Endodermal cell (in vitro differentiated cells): ENCODE measurements around the gene GABRQ. TPM values are rescaled to one million over a fixed set of nuclear protein-coding genes. Genes with fewer than 3 reads are reported as not detected.
"Not testable (repeated sequence)": the region's sequence is repeated elsewhere in the genome, so short reads cannot be mapped to it uniquely, and the experiment has no call there.

ENCODE experiments used
- DNase-seq: peaks from one replicate; pipeline ENCODE4 v3.0.0-alpha.2; 2017
- H3K27ac ChIP-seq: 2 replicates; pipeline ENCODE4 v1.5.1; 2013; ENCODE audit warnings: mild to moderate bottlenecking, low read depth, low read length, moderate library complexity
- H3K27me3 ChIP-seq: 2 replicates; pipeline ENCODE4 v1.6.1; 2013; ENCODE audit warnings: mild to moderate bottlenecking, low read length, moderate library complexity; ENCODE audit not compliant: insufficient read depth, control insufficient read depth, poor library complexity, severe bottlenecking
- H3K36me3 ChIP-seq: 2 replicates; pipeline ENCODE4 v1.7.0; 2013; ENCODE audit warnings: mild to moderate bottlenecking, low read length, moderate library complexity; ENCODE audit not compliant: control insufficient read depth, insufficient read depth
- H3K4me1 ChIP-seq: one replicate; pipeline ENCODE4 v1.7.0; 2013; ENCODE audit warnings: low read length; ENCODE audit not compliant: control insufficient read depth, insufficient read depth
- H3K4me3 ChIP-seq: 2 replicates; pipeline ENCODE4 v1.5.1; 2013; ENCODE audit warnings: mild to moderate bottlenecking, low read length, moderate library complexity
- H3K9ac ChIP-seq: 2 replicates; pipeline ENCODE4 v1.6.1; 2013; ENCODE audit warnings: mild to moderate bottlenecking, low read length, moderate library complexity; ENCODE audit not compliant: poor library complexity, severe bottlenecking; ENCODE audit errors: extremely low read depth
- H3K9me3 ChIP-seq: 2 replicates; pipeline ENCODE4 v1.6.1; 2013; ENCODE audit warnings: mild to moderate bottlenecking, low read length, moderate library complexity; ENCODE audit not compliant: control insufficient read depth
- H3K27ac Mint-ChIP-seq: 2 replicates; pipeline ENCODE4 v1.8.0; 2020; ENCODE audit warnings: mixed read lengths
- H3K27me3 Mint-ChIP-seq: 2 replicates; pipeline ENCODE4 v1.8.0; 2021; ENCODE audit warnings: mild to moderate bottlenecking, mixed read lengths; ENCODE audit not compliant: insufficient read depth
- H3K36me3 Mint-ChIP-seq: 2 replicates; pipeline ENCODE4 v1.8.0; 2020; ENCODE audit warnings: low read depth, mixed read lengths
- H3K4me1 Mint-ChIP-seq: 2 replicates; pipeline ENCODE4 v1.8.0; 2020; ENCODE audit warnings: mixed read lengths
- H3K4me3 Mint-ChIP-seq: 2 replicates; pipeline ENCODE4 v1.8.0; 2020; ENCODE audit warnings: mild to moderate bottlenecking, moderate library complexity, mixed read lengths
- H3K9me3 Mint-ChIP-seq: 2 replicates; pipeline ENCODE4 v1.8.0; 2020; ENCODE audit warnings: mild to moderate bottlenecking, mixed read lengths
- WGBS, 2 experiments: methylation state at CpG; one replicate each; pipeline versions ENCODE4 v1.1.5 to v1.1.7; 2013; ENCODE audit warnings: missing lambda C conversion rate in 2 of 2, mixed read lengths in 1 of 2; ENCODE audit not compliant: insufficient coverage in 1 of 2, insufficient read length in 1 of 2; 5-methylcytosine and 5-hydroxymethylcytosine counted together
- total RNA-seq, 2 donors: library from RNA; stranded (reverse); fragmentation: NEBNext Ultra II Directional in 1 of 2; extraction: Animal tissue kit (Norgen Biotek cat#: 25700) in 1 of 2; gene quantifications; 2 replicates in 1 of 2; 3 replicates in 1 of 2; pipeline ENCODE4 v1.2.1, GENCODE V29; 2021

Gene GABRQ
- total RNA-seq, 2 donors from 2014 or later: 1.7 TPM

GRCh38 chrX:152700390-152700789, 62.7 kb downstream of the GABRQ start:
- not testable (repeated sequence) for H3K9ac ChIP-seq, H3K36me3 ChIP-seq, H3K4me1 ChIP-seq, H3K27ac ChIP-seq, H3K27me3 ChIP-seq, H3K4me1 Mint-ChIP-seq, H3K4me3 ChIP-seq, H3K9me3 ChIP-seq, H3K36me3 Mint-ChIP-seq, H3K4me3 Mint-ChIP-seq, H3K27ac Mint-ChIP-seq, H3K27me3 Mint-ChIP-seq
- peak; percentile 7 for DNase-seq
- peaks cover 12% of the 10 kb centered on the region for H3K9me3 Mint-ChIP-seq
- WGBS, 2 experiments: 88% methylated on average over 3 of the region's 5 CpGs; no CpG with 5 or more reads in 1 of the 2 experiments

DNA sequence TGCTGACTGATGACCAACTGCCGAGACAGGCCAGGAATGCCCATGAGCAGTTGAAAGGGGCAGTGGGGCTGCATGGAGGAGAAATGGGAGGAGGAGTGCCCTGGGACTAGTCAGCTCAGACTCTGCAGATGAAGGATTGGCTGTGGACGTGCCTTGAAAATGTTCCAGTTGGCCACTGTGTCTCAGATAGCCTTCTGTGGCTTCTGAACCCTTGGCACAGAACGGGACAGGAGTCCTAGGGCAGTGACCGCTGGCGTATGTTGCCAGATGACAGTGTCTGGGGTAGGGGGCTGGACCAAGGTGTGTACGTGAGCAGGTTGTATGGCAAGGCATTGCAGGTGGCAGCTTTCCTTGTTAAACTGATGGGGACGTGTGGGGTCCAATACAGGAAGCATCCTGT, 68.8 kb downstream of the GABRQ start:
- H3K4me3 Mint-ChIP-seq, H3K27me3 ChIP-seq, H3K4me1 Mint-ChIP-seq, H3K36me3 ChIP-seq, H3K36me3 Mint-ChIP-seq, DNase-seq, H3K27me3 Mint-ChIP-seq, H3K27ac ChIP-seq, H3K27ac Mint-ChIP-seq, H3K9ac ChIP-seq, H3K4me3 ChIP-seq, H3K9me3 ChIP-seq, H3K9me3 Mint-ChIP-seq, H3K4me1 ChIP-seq: not testable (repeated sequence)
- WGBS, 2 experiments: 92 to 100% methylated on average over 1 to 2 of the region's 7 CpGs

Other genes starting within 250 kb of the GABRQ start
- under 1 TPM; 0.59 to 0.93 TPM for gene GABRA3, start 186.6 kb upstream of the GABRQ start, total RNA-seq
- not detected for gene MAGEA3, start 60.9 kb downstream of the GABRQ start, total RNA-seq
- gene CSAG2, start 71.4 kb downstream of the GABRQ start, total RNA-seq: under 1 TPM in 1 of 2 donors, not detected in 1; 0.35 TPM
- not detected for gene MAGEA2B, start 76.7 kb downstream of the GABRQ start, total RNA-seq
- not detected for gene CSAG1, start 95.8 kb downstream of the GABRQ start, total RNA-seq
- gene MAGEA12, start 95.9 kb downstream of the GABRQ start, total RNA-seq: not detected
- under 1 TPM in 1 of 2 donors, not detected in 1; 0.53 TPM for gene MAGEA2, start 115.9 kb downstream of the GABRQ start, total RNA-seq
- gene CSAG3, start 121.3 kb downstream of the GABRQ start, total RNA-seq: under 1 TPM in 1 of 2 donors, not detected in 1; 0.35 TPM
- not detected for gene MAGEA6, start 131.8 kb downstream of the GABRQ start, total RNA-seq
- 10 to 100 TPM; 44.1 to 54.3 TPM for gene CETN2, start 192.9 kb downstream of the GABRQ start, total RNA-seq
- 10 to 100 TPM; 25.8 to 34.8 TPM for gene NSDHL, start 193.2 kb downstream of the GABRQ start, total RNA-seq